ENCODE measurements around the gene OR10P1. TPM values are rescaled to one million over a fixed set of nuclear protein-coding genes. Genes with fewer than 3 reads are reported as not detected.
A peak's percentile ranks its signal among the peaks of the same experiment; 100 is the strongest.
"Not testable (repeated sequence)": the region's sequence is repeated elsewhere in the genome, so short reads cannot be mapped to it uniquely, and the experiment has no call there.

OR10P1 gene
- not detected in 2 replicates for total RNA-seq (ENCODE audit: low replicate concordance)

GRCh38 chr12:55636853-55637252, at the start of gene OR10P1:
OR10P1 (plus strand) TSS chr12:55636892; CDS start chr12:55636892, 0 bp downstream.
- H3K27me3 Mint-ChIP-seq (ENCODE audit: insufficient read depth, low read depth) = peaks cover 15% of the 10 kb centered on the region
- H3K27me3 ChIP-seq = no peaks in the 10 kb centered on the region
- no peaks in the 10 kb centered on the region for H3K4me1 Mint-ChIP-seq
- TF ChIP-seq EZH2 (IDR thresholded peaks at IDR 0.05) (no peak), EZH2phosphoT487 (IDR thresholded peaks at IDR 0.05) (no peak), CTCF (IDR thresholded peaks at IDR 0.05) (no peak)
- H2AFZ ChIP-seq (replicated peaks) = no peak within 1 kb of the TSS
- H3K4me2 ChIP-seq = no peak within 1 kb of the TSS
- H4K20me1 ChIP-seq (ENCODE audit: low read depth) = no peaks in the 10 kb centered on the region
- H3F3A ChIP-seq (ENCODE audit: low read depth) = no peaks in the 10 kb centered on the region
- no peaks in the 10 kb centered on the region for H3K36me3 Mint-ChIP-seq
- DNase-seq (ENCODE audit: low spot score) = no peak
- H3K27ac ChIP-seq = no peak within 1 kb of the TSS
- no peaks in the 10 kb centered on the region for H3K4me1 ChIP-seq
- H3K36me3 ChIP-seq = no peaks in the 10 kb centered on the region
- no peaks in the 10 kb centered on the region for H3K9me3 ChIP-seq (ENCODE audit: low read depth)
- H3K27ac Mint-ChIP-seq = peak within 1 kb of the TSS; percentile 24
- H3K79me2 ChIP-seq (ENCODE audit: low read depth) = no peaks in the 10 kb centered on the region
- peaks cover 4% of the 10 kb centered on the region for H3K9me3 Mint-ChIP-seq
- H3K9ac ChIP-seq = no peak within 1 kb of the TSS
- H3K4me3 ChIP-seq = no peak within 1 kb of the TSS
- H3K4me3 Mint-ChIP-seq = peak within 1 kb of the TSS; percentile 24

- not testable (repeated sequence) for H3K4me2 ChIP-seq; H3K4me3 ChIP-seq; H3K27ac ChIP-seq; H3K4me1 ChIP-seq; DNase-seq (ENCODE audit: low spot score); H3K9me3 ChIP-seq (ENCODE audit: low read depth); H4K20me1 ChIP-seq (ENCODE audit: low read depth); H3K27ac Mint-ChIP-seq; H3K4me3 Mint-ChIP-seq; H3K9ac ChIP-seq; H3K4me1 Mint-ChIP-seq; H3K36me3 ChIP-seq; H3F3A ChIP-seq (ENCODE audit: low read depth); H3K79me2 ChIP-seq (ENCODE audit: low read depth); H3K36me3 Mint-ChIP-seq; H3K27me3 ChIP-seq; H3K27me3 Mint-ChIP-seq (ENCODE audit: insufficient read depth, low read depth)
- peaks cover 15% of the 10 kb centered on the region for H3K9me3 Mint-ChIP-seq
- peak overlapping the region; percentile 95 for H2AFZ ChIP-seq (replicated peaks)
Observed at GRCh38 chr12:55590152-55590551, 46.5 kb upstream of the OR10P1 start.

GRCh38 chr12:55607821-55608594, 28.7 kb upstream of the OR10P1 start:
- Histone ChIP-seq H3K27ac (no peak overlapping the region), H3K9ac (no peak overlapping the region), H3K4me3 (no peak overlapping the region), H4K20me1 (ENCODE audit: low read depth) (no peaks in the 10 kb centered on the region), H3K79me2 (ENCODE audit: low read depth) (no peaks in the 10 kb centered on the region), H3F3A (ENCODE audit: low read depth) (no peaks in the 10 kb centered on the region), H3K36me3 (no peaks in the 10 kb centered on the region), H3K9me3 (ENCODE audit: low read depth) (no peaks in the 10 kb centered on the region), H2AFZ (replicated peaks) (peak overlapping the region; percentile 57), H3K27me3 (no peaks in the 10 kb centered on the region), H3K4me2 (no peak overlapping the region), H3K4me1 (no peaks in the 10 kb centered on the region)
- H3K27ac Mint-ChIP-seq = no peak overlapping the region
- no peaks in the 10 kb centered on the region for H3K36me3 Mint-ChIP-seq
- no peaks in the 10 kb centered on the region for H3K27me3 Mint-ChIP-seq (ENCODE audit: insufficient read depth, low read depth)
- no peak overlapping the region for H3K4me3 Mint-ChIP-seq
- TF ChIP-seq EZH2phosphoT487 (IDR thresholded peaks at IDR 0.05) = no peak
- TF ChIP-seq CTCF (IDR thresholded peaks at IDR 0.05) = no peak
- no peak for TF ChIP-seq EZH2 (IDR thresholded peaks at IDR 0.05)
- H3K9me3 Mint-ChIP-seq = no peaks in the 10 kb centered on the region
- H3K4me1 Mint-ChIP-seq = no peaks in the 10 kb centered on the region
- DNase-seq (ENCODE audit: low spot score) = no peak

- no peaks in the 10 kb centered on the region for H3K9me3 ChIP-seq (ENCODE audit: low read depth)
- no peaks in the 10 kb centered on the region for H3K79me2 ChIP-seq (ENCODE audit: low read depth)
- no peaks in the 10 kb centered on the region for H3K4me1 ChIP-seq
- no peak overlapping the region for H3K9ac ChIP-seq
- no peaks in the 10 kb centered on the region for H3F3A ChIP-seq (ENCODE audit: low read depth)
- H3K27me3 ChIP-seq = no peaks in the 10 kb centered on the region
- H2AFZ ChIP-seq (replicated peaks) = no peak overlapping the region
- TF ChIP-seq EZH2 (IDR thresholded peaks at IDR 0.05) (no peak), CTCF (IDR thresholded peaks at IDR 0.05) (no peak), EZH2phosphoT487 (IDR thresholded peaks at IDR 0.05) (no peak)
- no peak overlapping the region for H3K4me2 ChIP-seq
- H3K36me3 ChIP-seq = no peaks in the 10 kb centered on the region
- Mint-ChIP-seq H3K9me3 (peaks cover 7% of the 10 kb centered on the region), H3K36me3 (no peaks in the 10 kb centered on the region), H3K27me3 (ENCODE audit: insufficient read depth, low read depth) (no peaks in the 10 kb centered on the region), H3K4me1 (no peaks in the 10 kb centered on the region), H3K4me3 (no peak overlapping the region), H3K27ac (no peak overlapping the region)
- no peak overlapping the region for H3K27ac ChIP-seq
- no peak for DNase-seq (ENCODE audit: low spot score)
- H4K20me1 ChIP-seq (ENCODE audit: low read depth) = no peaks in the 10 kb centered on the region
- H3K4me3 ChIP-seq = no peak overlapping the region
Observed at GRCh38 chr12:55610598-55610997, 26.1 kb upstream of the OR10P1 start.
